OCI-LY7 (cell line): ENCODE results near the gene AFG3L2. TPM values are rescaled to one million over a fixed set of nuclear protein-coding genes. Genes with fewer than 3 reads are reported as not detected.

Experiments
- BruUV-seq: library from RNA; stranded (reverse); fragments of 400-500 nt; replicated peaks from 2 replicates; lab custom pipeline; 2021; lab: Mats Ljungman, UMichigan
- CTCF ChIA-PET: fragments of 300-600 bp; sonication (Branson Sonifier 250); formaldehyde crosslinking; loops from one replicate; lab custom pipeline; 2022; ENCODE audit warnings: antibody characterized with exemption; ENCODE audit not compliant: unreplicated experiment; lab: Charles Lee
- POLR2A ChIA-PET: fragments of 300-600 bp; sonication (Branson Sonifier 250); formaldehyde crosslinking; loops from one replicate; lab custom pipeline; 2022; ENCODE audit warnings: antibody characterized with exemption; lab: Charles Lee
- DNase-seq: peaks from one replicate; pipeline ENCODE4 v3.0.0-alpha.2; 2015; ENCODE audit warnings: low spot score
- H2AFZ ChIP-seq: fragments of 200-600 bp; sonication (generic), shearing (Covaris generic); 2 replicates; pipeline ENCODE4 v1.6.1; 2014; ENCODE audit warnings: mild to moderate bottlenecking, antibody characterized with exemption, low read length, moderate library complexity
- H3K27ac ChIP-seq: fragments of 200-600 bp; sonication (generic); 2 replicates; pipeline ENCODE4 v1.5.1; 2014; ENCODE audit warnings: mixed run types, low read depth, mild to moderate bottlenecking, moderate library complexity, low read length, inconsistent platforms; ENCODE audit not compliant: poor library complexity, severe bottlenecking
- H3K36me3 ChIP-seq: fragments of 200-600 bp; sonication (generic); 2 replicates; pipeline ENCODE4 v1.6.1; 2014; ENCODE audit warnings: mild to moderate bottlenecking, antibody characterized with exemption, low read length, moderate library complexity, mixed read lengths; ENCODE audit not compliant: insufficient read depth
- H3K4me1 ChIP-seq: fragments of 200-600 bp; sonication (generic); 2 replicates; pipeline ENCODE4 v1.5.1; 2014; ENCODE audit warnings: mild to moderate bottlenecking, low read length; ENCODE audit not compliant: insufficient read depth, poor library complexity, severe bottlenecking
- H3K4me2 ChIP-seq: fragments of 200-600 bp; sonication (generic); 2 replicates; pipeline ENCODE4 v1.6.1; 2014; ENCODE audit warnings: mild to moderate bottlenecking, low read length
- H3K4me3 ChIP-seq: fragments of 200-600 bp; sonication (generic); 2 replicates; pipeline ENCODE4 v1.5.1; 2014; ENCODE audit warnings: mild to moderate bottlenecking, low read depth, low read length; ENCODE audit not compliant: poor library complexity, severe bottlenecking
- H3K79me2 ChIP-seq: fragments of 200-600 bp; sonication (generic); 2 replicates; pipeline ENCODE4 v1.6.1; 2016; ENCODE audit warnings: low read depth, mild to moderate bottlenecking, low read length, moderate library complexity, mixed read lengths; ENCODE audit not compliant: insufficient read depth
- H3K9me2 ChIP-seq: fragments of 200-600 bp; sonication (generic); 2 replicates; pipeline ENCODE4 v1.6.1; 2016; ENCODE audit warnings: mild to moderate bottlenecking, low read length, mixed read lengths; ENCODE audit not compliant: insufficient read depth
- H3K9me3 ChIP-seq: fragments of 200-600 bp; sonication (generic); 2 replicates; pipeline ENCODE4 v1.6.1; 2014; ENCODE audit warnings: mild to moderate bottlenecking, mixed run types, low read length, mixed read lengths
- H4K20me1 ChIP-seq: fragments of 200-600 bp; sonication (generic); 2 replicates; pipeline ENCODE4 v1.6.1; 2014; ENCODE audit warnings: mild to moderate bottlenecking, antibody characterized with exemption, low read length, moderate library complexity, mixed read lengths; ENCODE audit not compliant: insufficient read depth
- EZH2phosphoT487 ChIP-seq: fragments of 200-600 bp; sonication (generic); IDR thresholded peaks from 2 replicates; pipeline ENCODE4 v1.6.1; 2018; ENCODE audit warnings: low read depth, borderline replicate concordance, mild to moderate bottlenecking, mixed run types, antibody characterized with exemption, low read length, moderate library complexity, mixed read lengths
- intact Hi-C: fragments of 100-400 bp; cut with micrococcal nuclease; formaldehyde crosslinking; loops from one replicate; pipeline ENCODE4 v1.10.0; 2022; ENCODE audit not compliant: unreplicated experiment
- total RNA-seq, 2 experiments: library from RNA; depleted of rRNA in 1 of 2; stranded (reverse); fragments of >200 nt in 1 of 2; shearing (Covaris generic) in 1 of 2; gene quantifications; 2 replicates each; pipeline ENCODE4 v1.2.3, GENCODE V29; 2014 to 2022
- TF ChIP-seq, protein P1 (sequence below): fragments of 200-600 bp; sonication (generic); conservative IDR thresholded peaks from 2 replicates; pipeline ENCODE4 v1.5.1; 2014; ENCODE audit warnings: mild to moderate bottlenecking, antibody characterized with exemption, low read length, moderate library complexity, mixed read lengths

The AFG3L2 gene
- total RNA-seq, 2 experiments from 2014 or later, result 44.8 to 72.7 TPM

DNA sequence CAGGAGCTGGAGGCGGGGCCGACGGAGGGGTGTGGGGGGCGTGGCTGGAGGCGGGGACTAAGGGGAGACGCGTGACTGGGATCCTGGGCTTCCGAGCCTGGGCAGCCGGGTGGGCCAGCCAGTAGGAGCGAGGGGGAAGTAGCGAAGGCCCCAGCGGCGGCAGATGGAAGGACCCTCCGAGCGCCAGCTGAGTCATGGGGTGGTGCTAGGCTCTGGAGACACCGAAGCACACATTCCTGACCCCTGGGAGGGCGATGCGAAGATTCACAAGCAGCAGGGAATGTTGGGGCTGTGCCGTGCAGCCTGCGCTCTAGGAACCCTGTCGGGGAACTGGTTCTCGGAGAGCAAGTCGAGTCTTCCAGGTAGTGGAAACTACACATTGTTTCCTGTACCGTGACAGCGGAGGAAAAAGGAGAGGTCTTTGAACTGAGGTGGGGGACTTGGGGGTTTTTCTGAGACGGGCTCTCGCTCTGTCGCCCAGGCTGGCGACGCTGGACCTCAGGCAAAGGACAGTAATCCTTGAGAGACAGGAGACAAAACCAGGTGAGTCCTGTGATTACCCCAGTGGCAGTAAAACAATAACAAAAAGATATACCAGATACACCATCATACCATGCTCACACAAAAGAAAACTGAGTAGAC is 650 bp upstream of the AFG3L2 start:
- H3K27ac ChIP-seq, result no peak overlapping the region
- H3K36me3 ChIP-seq, result peaks cover 20% of the 10 kb centered on the region
- H3K4me3 ChIP-seq, result peak overlapping the region; percentile 71
- H3K9me2 ChIP-seq, result no peaks in the 10 kb centered on the region
- peak overlapping the region; percentile 63; the same call in 1 of the 2 replicates for H2AFZ ChIP-seq
- peak overlapping the region; percentile 86 for H3K4me2 ChIP-seq
- peaks cover 39% of the 10 kb centered on the region for H3K79me2 ChIP-seq
- no TSS peak for BruUV-seq
- POLR2A ChIA-PET, result interaction anchor here (0.6 to 2.1 kb wide), 15 partner anchors 10 to 1237 kb away, joined by 3 to 10 read pairs (median 6); partner anchors contain the start of gene PRELID3A
- H4K20me1 ChIP-seq, result peaks cover 16% of the 10 kb centered on the region
- DNase-seq, result no peak
- intact Hi-C loops, result loop anchor here (1.0 to 5.0 kb wide), 7 partner anchors 30 to 569 kb away; partner anchors contain the start of genes IMPA2, PRELID3A and PTPN2
- CTCF ChIA-PET, result interaction anchor here (0.6 kb wide), 3 partner anchors 14 to 623 kb away, joined by 3 to 4 read pairs (median 3); no protein-coding TSS in a partner anchor
- H3K4me1 ChIP-seq, result peaks cover 16% of the 10 kb centered on the region
- no peaks in the 10 kb centered on the region for H3K9me3 ChIP-seq
- no peak for TF ChIP-seq EZH2phosphoT487
- TF ChIP-seq, protein P1, sequence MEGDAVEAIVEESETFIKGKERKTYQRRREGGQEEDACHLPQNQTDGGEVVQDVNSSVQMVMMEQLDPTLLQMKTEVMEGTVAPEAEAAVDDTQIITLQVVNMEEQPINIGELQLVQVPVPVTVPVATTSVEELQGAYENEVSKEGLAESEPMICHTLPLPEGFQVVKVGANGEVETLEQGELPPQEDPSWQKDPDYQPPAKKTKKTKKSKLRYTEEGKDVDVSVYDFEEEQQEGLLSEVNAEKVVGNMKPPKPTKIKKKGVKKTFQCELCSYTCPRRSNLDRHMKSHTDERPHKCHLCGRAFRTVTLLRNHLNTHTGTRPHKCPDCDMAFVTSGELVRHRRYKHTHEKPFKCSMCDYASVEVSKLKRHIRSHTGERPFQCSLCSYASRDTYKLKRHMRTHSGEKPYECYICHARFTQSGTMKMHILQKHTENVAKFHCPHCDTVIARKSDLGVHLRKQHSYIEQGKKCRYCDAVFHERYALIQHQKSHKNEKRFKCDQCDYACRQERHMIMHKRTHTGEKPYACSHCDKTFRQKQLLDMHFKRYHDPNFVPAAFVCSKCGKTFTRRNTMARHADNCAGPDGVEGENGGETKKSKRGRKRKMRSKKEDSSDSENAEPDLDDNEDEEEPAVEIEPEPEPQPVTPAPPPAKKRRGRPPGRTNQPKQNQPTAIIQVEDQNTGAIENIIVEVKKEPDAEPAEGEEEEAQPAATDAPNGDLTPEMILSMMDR, result 0 out of 2 replicates have a peak, but pooled peaks have one; percentile 5

DNA sequence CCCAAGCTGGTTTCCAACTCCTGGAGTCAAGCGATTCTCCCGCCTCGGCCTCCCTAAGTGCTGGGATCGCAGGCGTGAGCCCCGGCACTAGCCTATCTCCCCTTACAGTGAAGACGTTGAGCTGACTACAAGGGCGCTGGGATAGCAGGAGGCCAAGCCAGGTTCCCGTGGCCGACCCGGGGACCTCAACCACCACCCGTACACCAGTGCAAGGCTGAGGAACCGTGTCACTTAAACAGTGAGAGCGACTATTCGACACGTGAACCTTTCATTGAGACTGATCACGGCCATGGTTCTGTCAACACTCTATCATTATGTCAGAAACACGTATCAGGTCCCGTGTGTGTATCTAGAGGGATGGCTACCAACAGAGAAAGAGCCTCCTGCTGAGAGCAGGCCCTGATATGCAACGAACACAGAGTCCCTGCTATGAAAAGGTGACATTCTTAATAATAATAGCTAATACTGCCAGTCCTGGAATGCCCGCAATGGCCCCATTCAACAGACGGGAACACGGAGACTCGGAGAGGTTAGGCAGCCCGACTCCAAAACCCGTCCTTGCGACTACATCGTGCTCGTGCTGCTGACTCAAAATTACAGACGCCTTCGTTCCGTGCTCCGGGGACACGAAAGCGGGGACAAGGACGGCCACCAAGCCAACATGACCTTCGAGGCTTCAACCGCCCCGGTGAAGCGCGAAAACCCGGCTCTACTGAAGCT is 833 bp downstream of the AFG3L2 start:
- Histone ChIP-seq H3K79me2 (peaks cover 54% of the 10 kb centered on the region), H3K4me1 (peaks cover 16% of the 10 kb centered on the region), H3K27ac (peak overlapping the region; percentile 65), H3K4me2 (peak overlapping the region; percentile 78), H3K4me3 (peak overlapping the region; percentile 85), H2AFZ (peak overlapping the region; percentile 47; the same call in 1 of the 2 replicates), H4K20me1 (peaks cover 20% of the 10 kb centered on the region), H3K36me3 (peaks cover 28% of the 10 kb centered on the region), H3K9me2 (no peaks in the 10 kb centered on the region), H3K9me3 (no peaks in the 10 kb centered on the region)
- TF ChIP-seq EZH2phosphoT487, result no peak
- CTCF ChIA-PET, result no interaction called here
- intact Hi-C loops, result loop anchor here (2.0 to 5.0 kb wide), 4 partner anchors 59 to 571 kb away; partner anchors contain the start of gene PTPN2
- peak; percentile 30 for DNase-seq
- BruUV-seq, result TSS peak; percentile 60
- POLR2A ChIA-PET, result interaction anchor here (1.0 to 2.1 kb wide), 8 partner anchors 12 to 1238 kb away, joined by 3 to 10 read pairs (median 6); partner anchors contain the start of gene PRELID3A

GRCh38 chr18:12374401-12374800 is 2.6 kb downstream of the AFG3L2 start:
- Histone ChIP-seq H3K4me2 (peak overlapping the region; percentile 3; the same call in 1 of the 2 replicates), H3K4me1 (peaks cover 16% of the 10 kb centered on the region)
- intact Hi-C loops, result no loop called here

More at GRCh38 chr18:12374401-12374800, 2.6 kb downstream of the AFG3L2 start:
- Histone ChIP-seq H4K20me1 (peaks cover 20% of the 10 kb centered on the region), H2AFZ (no peak overlapping the region), H3K4me3 (no peak overlapping the region), H3K9me2 (no peaks in the 10 kb centered on the region), H3K36me3 (peaks cover 44% of the 10 kb centered on the region), H3K27ac (no peak overlapping the region), H3K79me2 (peaks cover 67% of the 10 kb centered on the region), H3K9me3 (no peaks in the 10 kb centered on the region)
- DNase-seq, result no peak
- ChIA-PET CTCF (no interaction called here), POLR2A (interaction anchor here (0.6 to 0.7 kb wide), 2 partner anchors 9 to 10 kb away, joined by 3 to 6 read pairs; no protein-coding TSS in a partner anchor)
- TF ChIP-seq EZH2phosphoT487, result no peak
- TF ChIP-seq, protein P1, result no peak
- BruUV-seq, result TSS peak; percentile 47
